Neural cell (in vitro differentiated cells): ENCODE measurements around the gene SGPP1.

ENCODE experiments used
- CTCF ChIP-seq: fragments of 450-650 bp; IDR thresholded peaks from 2 replicates; pipeline ENCODE4 v1.5.1; 2014; ENCODE audit warnings: antibody characterized with exemption, mild to moderate bottlenecking, moderate library complexity; ENCODE audit not compliant: poor library complexity, severe bottlenecking
- EP300 ChIP-seq: fragments of 450-650 bp; conservative IDR thresholded peaks from 2 replicates; pipeline ENCODE4 v1.6.1; 2014; ENCODE audit warnings: antibody characterized with exemption, mild to moderate bottlenecking, moderate library complexity; ENCODE audit not compliant: poor library complexity, severe bottlenecking
- EZH2 ChIP-seq: fragments of 200-600, 300-800 bp; shearing (Covaris generic), sonication (generic); IDR thresholded peaks from 2 replicates; pipeline ENCODE4 v1.6.1; 2014; ENCODE audit warnings: antibody characterized with exemption, low read length, borderline replicate concordance, mild to moderate bottlenecking; ENCODE audit not compliant: insufficient read depth, poor library complexity, severe bottlenecking
- MXI1 ChIP-seq: fragments of 450-650 bp; conservative IDR thresholded peaks from 2 replicates; pipeline ENCODE4 v1.6.1; 2014; ENCODE audit warnings: antibody characterized with exemption, mild to moderate bottlenecking; ENCODE audit not compliant: poor library complexity, severe bottlenecking
- POLR2AphosphoS5 ChIP-seq: IDR thresholded peaks from 2 replicates; pipeline ENCODE4 v1.6.1; 2012
- RAD21 ChIP-seq: fragments of 450-650 bp; conservative IDR thresholded peaks from 2 replicates; pipeline ENCODE4 v1.6.1; 2014; ENCODE audit warnings: antibody characterized with exemption, mild to moderate bottlenecking, moderate library complexity
- SMC3 ChIP-seq: fragments of 450-650 bp; conservative IDR thresholded peaks from 2 replicates; pipeline ENCODE4 v1.6.1; 2014; ENCODE audit warnings: antibody characterized with exemption, mild to moderate bottlenecking, moderate library complexity; ENCODE audit not compliant: poor library complexity
- TAF1 ChIP-seq: IDR thresholded peaks from 2 replicates; pipeline ENCODE4 v1.6.1; 2012; ENCODE audit warnings: low read depth
- TF ChIP-seq, protein P1 (sequence below): IDR thresholded peaks from 2 replicates; pipeline ENCODE4 v1.6.1; 2012; ENCODE audit warnings: borderline replicate concordance

GRCh38 chr14:63672417-63673180 is 55.3 kb downstream of the SGPP1 start:
- TF ChIP-seq CTCF (no peak), POLR2AphosphoS5 (no peak), EZH2 (no peak), EP300 (no peak), RAD21 (no peak), SMC3 (no peak), TAF1 (no peak), MXI1 (no peak)
- TF ChIP-seq, protein P1, sequence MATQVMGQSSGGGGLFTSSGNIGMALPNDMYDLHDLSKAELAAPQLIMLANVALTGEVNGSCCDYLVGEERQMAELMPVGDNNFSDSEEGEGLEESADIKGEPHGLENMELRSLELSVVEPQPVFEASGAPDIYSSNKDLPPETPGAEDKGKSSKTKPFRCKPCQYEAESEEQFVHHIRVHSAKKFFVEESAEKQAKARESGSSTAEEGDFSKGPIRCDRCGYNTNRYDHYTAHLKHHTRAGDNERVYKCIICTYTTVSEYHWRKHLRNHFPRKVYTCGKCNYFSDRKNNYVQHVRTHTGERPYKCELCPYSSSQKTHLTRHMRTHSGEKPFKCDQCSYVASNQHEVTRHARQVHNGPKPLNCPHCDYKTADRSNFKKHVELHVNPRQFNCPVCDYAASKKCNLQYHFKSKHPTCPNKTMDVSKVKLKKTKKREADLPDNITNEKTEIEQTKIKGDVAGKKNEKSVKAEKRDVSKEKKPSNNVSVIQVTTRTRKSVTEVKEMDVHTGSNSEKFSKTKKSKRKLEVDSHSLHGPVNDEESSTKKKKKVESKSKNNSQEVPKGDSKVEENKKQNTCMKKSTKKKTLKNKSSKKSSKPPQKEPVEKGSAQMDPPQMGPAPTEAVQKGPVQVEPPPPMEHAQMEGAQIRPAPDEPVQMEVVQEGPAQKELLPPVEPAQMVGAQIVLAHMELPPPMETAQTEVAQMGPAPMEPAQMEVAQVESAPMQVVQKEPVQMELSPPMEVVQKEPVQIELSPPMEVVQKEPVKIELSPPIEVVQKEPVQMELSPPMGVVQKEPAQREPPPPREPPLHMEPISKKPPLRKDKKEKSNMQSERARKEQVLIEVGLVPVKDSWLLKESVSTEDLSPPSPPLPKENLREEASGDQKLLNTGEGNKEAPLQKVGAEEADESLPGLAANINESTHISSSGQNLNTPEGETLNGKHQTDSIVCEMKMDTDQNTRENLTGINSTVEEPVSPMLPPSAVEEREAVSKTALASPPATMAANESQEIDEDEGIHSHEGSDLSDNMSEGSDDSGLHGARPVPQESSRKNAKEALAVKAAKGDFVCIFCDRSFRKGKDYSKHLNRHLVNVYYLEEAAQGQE: no peak
